ENCODE measurements around the gene CCDC191.

CCDC191 gene

GRCh38 chr3:114071786-114072185 is 15.5 kb upstream of the CCDC191 start:
- no peak overlapping the region for H3K4me3 ChIP-seq (ENCODE audit: low read depth, low read length)
- POLR2A ChIA-PET: no interaction called here
- no peak overlapping the region for H3K27ac ChIP-seq (ENCODE audit: extremely low read depth, low read depth, low read length)
- H3K4me1 ChIP-seq (ENCODE audit: control insufficient read depth, insufficient read depth, low read length): no peaks in the 10 kb centered on the region
- H3K9me3 ChIP-seq (ENCODE audit: control insufficient read depth, insufficient read depth, low read depth, low read length): no peaks in the 10 kb centered on the region
- CTCF ChIA-PET: no interaction called here
- TF ChIP-seq SALL2 (tag by site-specific recombination; IDR thresholded peaks at IDR 0.05; ENCODE audit: borderline replicate concordance): no peak
- TF ChIP-seq TCF7L2 (IDR thresholded peaks at IDR 0.05; ENCODE audit: borderline replicate concordance, low read depth, low read length): no peak
- TF ChIP-seq ZNF701 (tag by site-specific recombination; IDR thresholded peaks at IDR 0.05): no peak
- H3K36me3 ChIP-seq (ENCODE audit: control insufficient read depth in 2 of 2, insufficient read depth in 1 of 2, low read length in 2 of 2): peaks cover 18 to 94% of the 10 kb centered on the region in 2 experiments

DNA sequence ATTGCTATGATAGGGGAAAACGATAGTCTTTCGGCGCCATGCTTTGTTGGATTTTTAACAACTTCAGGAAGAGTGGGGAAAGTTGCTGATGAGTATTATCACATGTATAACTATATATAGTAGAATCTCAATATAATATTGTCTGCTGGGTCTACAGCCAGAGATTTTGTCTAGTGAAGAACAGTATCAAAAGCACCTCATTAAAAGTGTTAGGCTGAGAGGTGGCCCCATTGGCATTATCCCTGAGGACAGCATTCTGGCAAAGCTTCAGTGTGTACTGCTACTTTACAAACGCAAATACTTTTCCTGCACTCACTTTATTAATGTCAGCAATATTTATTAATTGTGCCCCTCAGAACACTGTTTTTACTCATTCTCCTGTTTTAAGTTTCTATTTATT is 12.0 kb upstream of the CCDC191 start:
- no peak overlapping the region for H3K27ac ChIP-seq (ENCODE audit: extremely low read depth, low read depth, low read length)
- H3K36me3 ChIP-seq (ENCODE audit: control insufficient read depth in 2 of 2, insufficient read depth in 1 of 2, low read length in 2 of 2): peaks cover 7 to 74% of the 10 kb centered on the region in 2 experiments; a peak in 2 of 3 replicates
- H3K9me3 ChIP-seq (ENCODE audit: control insufficient read depth, insufficient read depth, low read depth, low read length): no peaks in the 10 kb centered on the region
- ChIA-PET CTCF (no interaction called here), POLR2A (no interaction called here)
- H3K4me3 ChIP-seq (ENCODE audit: low read depth, low read length): no peak overlapping the region
- TF ChIP-seq ZNF366 (tag by site-specific recombination; conservative IDR thresholded peaks at IDR 0.05): no peak
- no peak for TF ChIP-seq ZNF629 (tag by site-specific recombination; IDR thresholded peaks at IDR 0.05)
- no peak for TF ChIP-seq ZNF211 (tag by site-specific recombination; IDR thresholded peaks at IDR 0.05; ENCODE audit: low read depth)
- no peak for TF ChIP-seq ZNF416 (tag by site-specific recombination; IDR thresholded peaks at IDR 0.05)
- TF ChIP-seq ZNF791 (tag by site-specific recombination; IDR thresholded peaks at IDR 0.05): no peak
- TF ChIP-seq GLIS2 (tag by site-specific recombination; IDR thresholded peaks at IDR 0.05): no peak
- TF ChIP-seq ZNF560 (tag by site-specific recombination; IDR thresholded peaks at IDR 0.05; ENCODE audit: borderline replicate concordance): no peak
- no peak for TF ChIP-seq ZNF555 (tag by site-specific recombination; conservative IDR thresholded peaks at IDR 0.05)
- TF ChIP-seq ZNF169 (tag by site-specific recombination; IDR thresholded peaks at IDR 0.05): no peak
- TF ChIP-seq ZNF214 (tag by site-specific recombination; IDR thresholded peaks at IDR 0.05; ENCODE audit: borderline replicate concordance): no peak
- TF ChIP-seq ZSCAN18 (tag by site-specific recombination; IDR thresholded peaks at IDR 0.05): no peak
- TF ChIP-seq ZNF292 (tag by site-specific recombination; IDR thresholded peaks at IDR 0.05; ENCODE audit: borderline replicate concordance, low read depth): no peak
- no peak for TF ChIP-seq ZNF16 (tag by site-specific recombination; IDR thresholded peaks at IDR 0.05; ENCODE audit: low read depth)
- no peak for TF ChIP-seq ZSCAN30 (tag by site-specific recombination; IDR thresholded peaks at IDR 0.05)
- TF ChIP-seq, protein P1, sequence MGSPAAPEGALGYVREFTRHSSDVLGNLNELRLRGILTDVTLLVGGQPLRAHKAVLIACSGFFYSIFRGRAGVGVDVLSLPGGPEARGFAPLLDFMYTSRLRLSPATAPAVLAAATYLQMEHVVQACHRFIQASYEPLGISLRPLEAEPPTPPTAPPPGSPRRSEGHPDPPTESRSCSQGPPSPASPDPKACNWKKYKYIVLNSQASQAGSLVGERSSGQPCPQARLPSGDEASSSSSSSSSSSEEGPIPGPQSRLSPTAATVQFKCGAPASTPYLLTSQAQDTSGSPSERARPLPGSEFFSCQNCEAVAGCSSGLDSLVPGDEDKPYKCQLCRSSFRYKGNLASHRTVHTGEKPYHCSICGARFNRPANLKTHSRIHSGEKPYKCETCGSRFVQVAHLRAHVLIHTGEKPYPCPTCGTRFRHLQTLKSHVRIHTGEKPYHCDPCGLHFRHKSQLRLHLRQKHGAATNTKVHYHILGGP (tag by site-specific recombination; IDR thresholded peaks at IDR 0.05): no peak
- TF ChIP-seq ZNF280D (tag by site-specific recombination; IDR thresholded peaks at IDR 0.05): no peak
- TF ChIP-seq ZNF280C (tag by site-specific recombination; IDR thresholded peaks at IDR 0.05): no peak
- TF ChIP-seq, protein P2, sequence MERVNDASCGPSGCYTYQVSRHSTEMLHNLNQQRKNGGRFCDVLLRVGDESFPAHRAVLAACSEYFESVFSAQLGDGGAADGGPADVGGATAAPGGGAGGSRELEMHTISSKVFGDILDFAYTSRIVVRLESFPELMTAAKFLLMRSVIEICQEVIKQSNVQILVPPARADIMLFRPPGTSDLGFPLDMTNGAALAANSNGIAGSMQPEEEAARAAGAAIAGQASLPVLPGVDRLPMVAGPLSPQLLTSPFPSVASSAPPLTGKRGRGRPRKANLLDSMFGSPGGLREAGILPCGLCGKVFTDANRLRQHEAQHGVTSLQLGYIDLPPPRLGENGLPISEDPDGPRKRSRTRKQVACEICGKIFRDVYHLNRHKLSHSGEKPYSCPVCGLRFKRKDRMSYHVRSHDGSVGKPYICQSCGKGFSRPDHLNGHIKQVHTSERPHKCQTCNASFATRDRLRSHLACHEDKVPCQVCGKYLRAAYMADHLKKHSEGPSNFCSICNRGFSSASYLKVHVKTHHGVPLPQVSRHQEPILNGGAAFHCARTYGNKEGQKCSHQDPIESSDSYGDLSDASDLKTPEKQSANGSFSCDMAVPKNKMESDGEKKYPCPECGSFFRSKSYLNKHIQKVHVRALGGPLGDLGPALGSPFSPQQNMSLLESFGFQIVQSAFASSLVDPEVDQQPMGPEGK (tag by site-specific recombination; IDR thresholded peaks at IDR 0.05): no peak
- TF ChIP-seq ZFP37 (tag by site-specific recombination; IDR thresholded peaks at IDR 0.05): no peak
- H3K4me1 ChIP-seq (ENCODE audit: control insufficient read depth, insufficient read depth, low read length): no peaks in the 10 kb centered on the region
